Activated CD4-positive, CD25-positive, alpha-beta regulatory T cell treated with anti-CD3 and anti-CD28 coated beads, Interleukin-2, amount 50 U/mL, for 24 hours (primary cell): ENCODE results near the gene SCEL.
A peak's percentile ranks its signal among the peaks of the same experiment; 100 is the strongest.
"Not testable (repeated sequence)": the region's sequence is repeated elsewhere in the genome, so short reads cannot be mapped to it uniquely, and the experiment has no call there.

Experiments
- ATAC-seq, 2 donors: fragments of 150-1000 bp; cut with Tn5 transposase; one replicate each; pipeline ENCODE4 v1.10.0; 2021; ENCODE audit warnings: mild to moderate bottlenecking in 1 of 2, moderate library complexity in 1 of 2

SCEL gene

GRCh38 chr13:77535448-77535847 lies at the start of gene SCEL:
SCEL (plus strand) TSS chr13:77535706; CDS start chr13:77555876, 20,170 bp downstream.
- ATAC-seq = no peak

- no peak for ATAC-seq
Observed at GRCh38 chr13:77489566-77490337, 45.8 kb upstream of the SCEL start.

GRCh38 chr13:77492982-77493381 lies 42.5 kb upstream of the SCEL start:
- ATAC-seq = no peak

GRCh38 chr13:77494226-77494625 lies 41.3 kb upstream of the SCEL start:
- no peak for ATAC-seq

- no peak for ATAC-seq
Observed at GRCh38 chr13:77497350-77497749, 38.2 kb upstream of the SCEL start.

- ATAC-seq = no peak
Observed at GRCh38 chr13:77497835-77498234, 37.7 kb upstream of the SCEL start.

- ATAC-seq = peak in 1 of 2 donors; percentile 38
Observed at GRCh38 chr13:77502104-77502720, 33.3 kb upstream of the SCEL start.

GRCh38 chr13:77503398-77503797 lies 32.1 kb upstream of the SCEL start:
- ATAC-seq = no peak

GRCh38 chr13:77506874-77507273 lies 28.6 kb upstream of the SCEL start:
- no peak for ATAC-seq

- peak in 1 of 2 donors; percentile 51 for ATAC-seq
Observed at GRCh38 chr13:77507931-77508776, 27.4 kb upstream of the SCEL start.

- ATAC-seq = no peak
Observed at GRCh38 chr13:77508959-77509620, 26.4 kb upstream of the SCEL start.

GRCh38 chr13:77510156-77510555 lies 25.4 kb upstream of the SCEL start:
- ATAC-seq = no peak

GRCh38 chr13:77511552-77511951 lies 24.0 kb upstream of the SCEL start:
- ATAC-seq = no peak

GRCh38 chr13:77513719-77514335 lies 21.7 kb upstream of the SCEL start:
- ATAC-seq = no peak

GRCh38 chr13:77514336-77514726 lies 21.2 kb upstream of the SCEL start:
- ATAC-seq = peak in 1 of 2 donors; percentile 27

GRCh38 chr13:77515785-77516184 lies 19.7 kb upstream of the SCEL start:
- peak in 1 of 2 donors; percentile 18 for ATAC-seq

GRCh38 chr13:77516342-77516789 lies 19.1 kb upstream of the SCEL start:
- peak; percentile 78 for ATAC-seq

- ATAC-seq = no peak
Observed at GRCh38 chr13:77518266-77518665, 17.2 kb upstream of the SCEL start.

- ATAC-seq = not testable (repeated sequence)
Observed at GRCh38 chr13:77519396-77519795, 16.1 kb upstream of the SCEL start.

- ATAC-seq = no peak
Observed at GRCh38 chr13:77519808-77520207, 15.7 kb upstream of the SCEL start.

GRCh38 chr13:77521194-77521593 lies 14.3 kb upstream of the SCEL start:
- peak in 1 of 2 donors; percentile 22 for ATAC-seq
